ENCODE data around the gene RYK.

Gene RYK

GRCh38 chr3:134145183-134145582, 105.5 kb downstream of the RYK start:
- no peak for DNase-seq

DNA sequence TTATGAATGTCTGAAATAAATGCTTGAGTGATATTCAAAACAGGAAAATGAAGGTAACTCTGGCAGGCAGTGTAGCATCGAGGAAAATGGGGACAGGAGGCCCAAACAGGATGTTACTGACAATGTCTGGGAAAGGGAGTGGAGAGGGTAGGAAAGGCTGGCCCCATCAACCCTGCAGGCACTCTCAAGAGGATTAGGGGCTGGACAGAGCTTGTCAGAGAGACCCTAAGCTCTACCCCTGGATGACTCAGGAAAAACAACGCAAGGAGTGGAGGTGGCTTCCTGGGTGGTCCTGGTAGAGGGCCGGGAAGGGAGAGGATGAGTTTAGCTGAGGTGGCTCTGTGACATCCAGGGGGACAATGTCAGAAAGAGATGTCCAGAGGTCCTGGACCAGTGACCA, 106.0 kb downstream of the RYK start:
- no peak for DNase-seq

DNA sequence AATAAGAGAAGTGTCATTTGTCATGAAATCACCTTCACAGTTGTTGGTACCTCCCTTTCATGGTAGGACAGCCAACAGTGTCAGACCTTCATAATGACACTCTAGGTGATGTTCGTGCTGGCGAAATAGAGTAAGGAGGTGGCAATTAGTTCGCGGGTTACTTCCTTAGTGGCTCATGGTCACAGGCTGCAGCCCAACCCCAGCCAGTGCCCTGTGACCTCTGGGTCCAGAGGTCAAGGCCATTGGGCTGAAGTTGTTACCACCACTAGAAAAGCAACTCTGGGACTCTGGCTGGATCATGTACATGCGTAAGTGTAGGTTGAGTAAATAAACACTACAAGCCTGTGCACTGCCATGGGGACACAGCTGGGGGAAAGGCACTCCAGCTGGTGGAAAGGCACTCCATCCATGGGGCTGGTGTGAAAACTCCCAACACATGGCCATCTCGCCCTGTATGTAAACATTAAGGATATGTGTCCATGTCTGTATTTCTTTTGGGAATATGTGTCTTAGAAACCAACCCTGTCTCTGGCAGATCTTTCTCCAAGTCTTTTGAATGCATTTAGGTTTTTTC, 106.7 kb downstream of the RYK start:
- no peak for DNase-seq

GRCh38 chr3:134136604-134137003, 114.1 kb downstream of the RYK start:
- DNase-seq, result no peak

DNA sequence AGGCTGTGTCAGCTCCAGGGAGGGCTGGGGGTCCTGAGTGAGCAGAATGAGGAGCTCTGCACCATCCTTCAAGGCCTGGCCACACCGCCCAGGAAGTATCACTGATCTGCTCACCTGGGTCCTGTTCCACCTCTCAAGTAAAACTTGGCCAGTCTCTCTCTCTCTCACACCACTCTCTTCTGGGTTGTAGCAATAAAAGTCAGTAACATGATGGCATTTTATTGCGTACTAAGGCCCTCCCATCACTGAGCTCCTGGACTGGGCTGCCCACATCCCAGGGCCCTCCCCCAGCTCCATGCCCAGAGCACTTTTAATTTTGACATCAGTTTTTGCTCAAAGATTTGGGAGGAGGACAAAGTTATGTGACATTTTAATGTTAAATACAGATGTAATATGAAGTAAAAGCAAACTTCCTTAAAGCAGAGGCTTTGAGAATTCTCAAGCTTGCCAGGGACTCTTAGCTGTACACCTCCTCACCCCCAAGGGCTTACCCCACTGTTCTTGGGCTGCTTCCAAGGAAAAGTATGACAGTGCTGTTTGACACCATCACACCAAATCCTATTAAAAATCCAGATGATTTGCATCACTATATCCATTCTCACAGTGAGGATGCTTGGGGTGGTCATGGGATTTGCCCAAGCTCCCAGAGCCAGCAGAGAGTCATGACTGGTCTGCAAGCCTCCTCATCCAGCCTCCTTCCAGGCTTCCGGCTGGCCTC, 115.8 kb downstream of the RYK start:
- DNase-seq, result no peak

GRCh38 chr3:134134240-134134639, 116.4 kb downstream of the RYK start:
- DNase-seq, result no peak

DNA sequence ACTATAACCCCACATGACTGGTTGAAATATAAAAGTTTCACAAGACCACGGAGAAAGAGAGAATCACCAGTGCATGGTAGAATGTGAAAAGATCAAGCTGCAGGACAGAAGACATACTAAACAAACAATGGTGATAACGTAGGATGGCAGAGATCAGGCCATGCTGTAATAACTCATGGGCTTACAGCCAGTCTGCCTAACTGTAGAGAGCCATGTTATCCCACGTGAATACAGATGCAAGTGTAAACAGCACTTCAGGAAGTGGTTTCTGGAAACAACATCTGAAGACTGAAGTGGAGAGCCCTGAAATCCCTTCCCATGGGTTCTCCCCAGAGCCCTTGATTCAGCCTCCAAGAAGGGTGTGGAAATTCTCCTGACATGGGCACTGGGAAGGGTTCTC, 117.7 kb downstream of the RYK start:
- no peak for DNase-seq

DNA sequence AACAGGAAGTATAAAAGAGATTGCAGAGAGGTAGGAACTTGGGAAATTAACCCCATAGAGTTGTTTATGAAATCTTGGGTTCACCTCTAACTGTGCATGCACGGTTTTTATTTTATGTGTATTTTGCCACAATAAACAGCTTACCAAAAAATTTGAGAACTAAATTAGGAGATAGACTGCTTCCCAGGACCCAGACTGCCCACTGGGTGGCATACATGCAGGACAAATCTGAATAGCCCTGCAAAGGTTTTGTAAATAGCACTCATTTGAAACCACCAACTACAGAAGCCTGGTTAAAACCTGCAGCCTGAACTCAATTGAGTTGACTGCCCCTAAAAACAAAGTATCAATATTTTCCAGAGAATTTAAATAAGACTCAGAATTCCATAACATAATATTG, 124.5 kb downstream of the RYK start:
- no peak for DNase-seq

DNA sequence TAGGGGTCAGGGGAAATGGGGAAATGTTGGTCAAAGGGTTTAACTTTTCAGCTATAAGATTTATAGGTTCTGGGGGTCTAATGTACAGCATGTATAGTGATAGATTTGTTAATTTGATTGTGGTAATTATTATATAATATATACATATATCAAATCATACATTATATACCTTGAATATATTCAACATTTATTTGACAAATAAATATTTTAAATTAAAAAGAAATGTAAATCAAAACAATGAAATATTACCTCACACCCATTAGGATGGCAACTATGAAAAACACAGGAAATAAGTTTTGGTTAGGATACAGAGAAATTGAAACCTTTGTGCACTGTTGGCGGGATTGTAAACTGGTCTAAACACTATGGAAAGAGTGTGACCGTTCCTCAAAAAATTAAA, 135.9 kb downstream of the RYK start:
- DNase-seq, result no peak

DNA sequence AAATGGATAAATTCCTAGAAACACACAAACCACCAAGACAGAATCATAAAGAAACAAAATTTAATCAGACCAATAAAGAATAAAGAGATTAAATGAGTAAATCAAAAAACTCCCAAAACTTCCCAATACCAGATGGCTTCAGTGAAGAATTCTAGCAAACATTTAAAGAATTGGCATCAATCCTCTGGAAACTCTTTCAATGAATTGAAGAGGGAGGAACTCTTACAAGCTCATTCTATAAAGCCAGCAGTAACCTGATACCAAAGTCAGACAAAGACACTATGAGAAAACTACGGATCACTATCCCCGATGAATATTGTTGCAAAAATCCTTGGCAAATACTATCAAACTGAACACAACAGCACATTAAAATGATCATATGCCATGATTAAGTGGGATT, 139.0 kb downstream of the RYK start:
- no peak for DNase-seq

GRCh38 chr3:134110963-134111362, 139.7 kb downstream of the RYK start:
- no peak for DNase-seq
